Measurements from ENCODE around the gene ARHGEF5. TPM values are rescaled to one million over a fixed set of nuclear protein-coding genes. Genes with fewer than 3 reads are reported as not detected.

ARHGEF5 gene
- total RNA-seq, 1 experiment from 2014 or later = 48.2 TPM

GRCh38 chr7:144384555-144385245, 29.5 kb downstream of the ARHGEF5 start:
- H3K4me3 Mint-ChIP-seq (ENCODE audit: unreplicated experiment) = no peak overlapping the region
- no peak for TF ChIP-seq CTCF (IDR thresholded peaks at IDR 0.05; ENCODE audit: unreplicated experiment)
- intact Hi-C loops (cut with micrococcal nuclease) = no loop called here
- BruUV-seq (replicated peaks) = no TSS peak
- H3K4me1 Mint-ChIP-seq (ENCODE audit: insufficient read depth, unreplicated experiment) = peaks cover 27% of the 10 kb centered on the region
- no peak overlapping the region for H3K27ac Mint-ChIP-seq (ENCODE audit: low read depth, unreplicated experiment)
- H3K36me3 Mint-ChIP-seq (ENCODE audit: insufficient read depth, unreplicated experiment) = peaks cover 2% of the 10 kb centered on the region
- CTCF ChIA-PET = interaction anchor here (0.6 to 2.1 kb wide), 3 partner anchors 9 to 52 kb away, joined by 3 to 7 read pairs (median 6); no protein-coding TSS in a partner anchor
- H3K9me3 Mint-ChIP-seq (ENCODE audit: unreplicated experiment) = no peaks in the 10 kb centered on the region
- peak; percentile 66 for DNase-seq (ENCODE audit: unreplicated experiment)
- no peaks in the 10 kb centered on the region for H3K27me3 Mint-ChIP-seq (ENCODE audit: insufficient read depth, unreplicated experiment)
- POLR2A ChIA-PET = interaction anchor here (2.0 kb wide), 1 partner anchor 9 kb away, joined by 5 read pairs; no protein-coding TSS in a partner anchor

GRCh38 chr7:144386741-144387140, 31.5 kb downstream of the ARHGEF5 start:
- H3K27ac Mint-ChIP-seq (ENCODE audit: low read depth, unreplicated experiment) = no peak overlapping the region
- H3K36me3 Mint-ChIP-seq (ENCODE audit: insufficient read depth, unreplicated experiment) = no peaks in the 10 kb centered on the region
- H3K27me3 Mint-ChIP-seq (ENCODE audit: insufficient read depth, unreplicated experiment) = no peaks in the 10 kb centered on the region
- ChIA-PET POLR2A (interaction anchor here (1.5 kb wide), 1 partner anchor 10 kb away, joined by 5 read pairs; no protein-coding TSS in a partner anchor), CTCF (interaction anchor here (0.5 to 4.3 kb wide), 3 partner anchors 51 to 397 kb away, joined by 4 to 27 read pairs (median 4); no protein-coding TSS in a partner anchor)
- peak; percentile 29 for DNase-seq (ENCODE audit: unreplicated experiment)
- no TSS peak for BruUV-seq (replicated peaks)
- H3K4me3 Mint-ChIP-seq (ENCODE audit: unreplicated experiment) = no peak overlapping the region
- peaks cover 27% of the 10 kb centered on the region for H3K4me1 Mint-ChIP-seq (ENCODE audit: insufficient read depth, unreplicated experiment)
- no peak for TF ChIP-seq CTCF (IDR thresholded peaks at IDR 0.05; ENCODE audit: unreplicated experiment)
- intact Hi-C loops (cut with micrococcal nuclease) = no loop called here
- H3K9me3 Mint-ChIP-seq (ENCODE audit: unreplicated experiment) = no peaks in the 10 kb centered on the region

GRCh38 chr7:144388950-144389349, 33.7 kb downstream of the ARHGEF5 start:
- BruUV-seq (replicated peaks) = no TSS peak
- H3K4me3 Mint-ChIP-seq (ENCODE audit: unreplicated experiment) = no peak overlapping the region
- no peak overlapping the region for H3K27ac Mint-ChIP-seq (ENCODE audit: low read depth, unreplicated experiment)
- ChIA-PET POLR2A (no interaction called here), CTCF (interaction anchor here (0.6 to 4.3 kb wide), 4 partner anchors 13 to 49 kb away, joined by 3 to 27 read pairs (median 4); no protein-coding TSS in a partner anchor)
- no peaks in the 10 kb centered on the region for H3K27me3 Mint-ChIP-seq (ENCODE audit: insufficient read depth, unreplicated experiment)
- TF ChIP-seq CTCF (IDR thresholded peaks at IDR 0.05; ENCODE audit: unreplicated experiment) = no peak
- peaks cover 26% of the 10 kb centered on the region for H3K4me1 Mint-ChIP-seq (ENCODE audit: insufficient read depth, unreplicated experiment)
- H3K9me3 Mint-ChIP-seq (ENCODE audit: unreplicated experiment) = no peaks in the 10 kb centered on the region
- H3K36me3 Mint-ChIP-seq (ENCODE audit: insufficient read depth, unreplicated experiment) = no peaks in the 10 kb centered on the region
- DNase-seq (ENCODE audit: unreplicated experiment) = no peak
- intact Hi-C loops (cut with micrococcal nuclease) = no loop called here

GRCh38 chr7:144390481-144390880, 35.3 kb downstream of the ARHGEF5 start:
- Mint-ChIP-seq H3K36me3 (ENCODE audit: insufficient read depth, unreplicated experiment) (no peaks in the 10 kb centered on the region), H3K4me1 (ENCODE audit: insufficient read depth, unreplicated experiment) (peaks cover 13% of the 10 kb centered on the region), H3K27me3 (ENCODE audit: insufficient read depth, unreplicated experiment) (no peaks in the 10 kb centered on the region), H3K9me3 (ENCODE audit: unreplicated experiment) (no peaks in the 10 kb centered on the region), H3K4me3 (ENCODE audit: unreplicated experiment) (no peak overlapping the region), H3K27ac (ENCODE audit: low read depth, unreplicated experiment) (no peak overlapping the region)
- ChIA-PET CTCF (interaction anchor here (1.2 to 4.5 kb wide), 8 partner anchors 10 to 59 kb away, joined by 3 to 94 read pairs (median 8); partner anchors contain the start of gene NOBOX), POLR2A (no interaction called here)
- no peak for DNase-seq (ENCODE audit: unreplicated experiment)
- intact Hi-C loops (cut with micrococcal nuclease) = no loop called here
- no peak for TF ChIP-seq CTCF (IDR thresholded peaks at IDR 0.05; ENCODE audit: unreplicated experiment)
- no TSS peak for BruUV-seq (replicated peaks)
